ENCODE measurements around the gene ACBD4.

ACBD4 gene

GRCh38 chr17:45104029-45104428, 31.5 kb upstream of the ACBD4 start:
- peaks cover 75% of the 10 kb centered on the region for H3K36me3 ChIP-seq (ENCODE audit: control insufficient read depth, low read length)
- TF ChIP-seq EZH2phosphoT487 (IDR thresholded peaks at IDR 0.05; ENCODE audit: borderline replicate concordance, low read length) = no peak
- no peak for TF ChIP-seq CTCF (IDR thresholded peaks at IDR 0.05; ENCODE audit: low read depth, low read length, poor library complexity, severe bottlenecking)
- H3K27ac ChIP-seq (ENCODE audit: low read depth, low read length) = no peak overlapping the region
- H3F3A ChIP-seq (ENCODE audit: control insufficient read depth, insufficient read depth) = no peaks in the 10 kb centered on the region
- H3K79me2 ChIP-seq (ENCODE audit: control insufficient read depth, low read length) = no peaks in the 10 kb centered on the region
- H3K9me2 ChIP-seq (replicated peaks; ENCODE audit: control insufficient read depth, low read length) = no peaks in the 10 kb centered on the region
- H4K20me1 ChIP-seq (ENCODE audit: control insufficient read depth, insufficient read depth, low read depth, low read length) = peaks cover 2% of the 10 kb centered on the region; the same call in 1 of the 2 replicates
- no peaks in the 10 kb centered on the region for H3K4me1 ChIP-seq (ENCODE audit: control insufficient read depth, low read length)
- no peaks in the 10 kb centered on the region for H3K27me3 ChIP-seq (ENCODE audit: control insufficient read depth, low read length)
- H3K9me3 ChIP-seq (ENCODE audit: control insufficient read depth, insufficient read depth, low read length) = no peaks in the 10 kb centered on the region
- no peak overlapping the region for H3K4me2 ChIP-seq (ENCODE audit: low read length)
- no peak overlapping the region for H3K4me3 ChIP-seq (ENCODE audit: low read length)

GRCh38 chr17:45104497-45104896, 31.0 kb upstream of the ACBD4 start:
- Histone ChIP-seq H3K27ac (ENCODE audit: low read depth, low read length) (no peak overlapping the region), H3K36me3 (ENCODE audit: control insufficient read depth, low read length) (peaks cover 70% of the 10 kb centered on the region), H3K4me1 (ENCODE audit: control insufficient read depth, low read length) (no peaks in the 10 kb centered on the region), H3K9me3 (ENCODE audit: control insufficient read depth, insufficient read depth, low read length) (no peaks in the 10 kb centered on the region), H3K4me3 (ENCODE audit: low read length) (no peak overlapping the region), H3F3A (ENCODE audit: control insufficient read depth, insufficient read depth) (no peaks in the 10 kb centered on the region), H3K79me2 (ENCODE audit: control insufficient read depth, low read length) (no peaks in the 10 kb centered on the region), H4K20me1 (ENCODE audit: control insufficient read depth, insufficient read depth, low read depth, low read length) (peaks cover 2% of the 10 kb centered on the region; the same call in 1 of the 2 replicates), H3K9me2 (replicated peaks; ENCODE audit: control insufficient read depth, low read length) (no peaks in the 10 kb centered on the region), H3K4me2 (ENCODE audit: low read length) (no peak overlapping the region), H3K27me3 (ENCODE audit: control insufficient read depth, low read length) (no peaks in the 10 kb centered on the region)
- no peak for TF ChIP-seq EZH2phosphoT487 (IDR thresholded peaks at IDR 0.05; ENCODE audit: borderline replicate concordance, low read length)
- TF ChIP-seq CTCF (IDR thresholded peaks at IDR 0.05; ENCODE audit: low read depth, low read length, poor library complexity, severe bottlenecking) = no peak

GRCh38 chr17:45104907-45105624, 30.4 kb upstream of the ACBD4 start:
- no peak for TF ChIP-seq EZH2phosphoT487 (IDR thresholded peaks at IDR 0.05; ENCODE audit: borderline replicate concordance, low read length)
- TF ChIP-seq CTCF (IDR thresholded peaks at IDR 0.05; ENCODE audit: low read depth, low read length, poor library complexity, severe bottlenecking) = no peak
- no peaks in the 10 kb centered on the region for H3K27me3 ChIP-seq (ENCODE audit: control insufficient read depth, low read length)
- H3K27ac ChIP-seq (ENCODE audit: low read depth, low read length) = no peak overlapping the region
- no peak overlapping the region for H3K4me2 ChIP-seq (ENCODE audit: low read length)
- no peaks in the 10 kb centered on the region for H3K4me1 ChIP-seq (ENCODE audit: control insufficient read depth, low read length)
- H3K36me3 ChIP-seq (ENCODE audit: control insufficient read depth, low read length) = peaks cover 65% of the 10 kb centered on the region
- peaks cover 2% of the 10 kb centered on the region; the same call in 1 of the 2 replicates for H4K20me1 ChIP-seq (ENCODE audit: control insufficient read depth, insufficient read depth, low read depth, low read length)
- H3K9me3 ChIP-seq (ENCODE audit: control insufficient read depth, insufficient read depth, low read length) = no peaks in the 10 kb centered on the region
- no peaks in the 10 kb centered on the region for H3K9me2 ChIP-seq (replicated peaks; ENCODE audit: control insufficient read depth, low read length)
- no peaks in the 10 kb centered on the region for H3K79me2 ChIP-seq (ENCODE audit: control insufficient read depth, low read length)
- no peak overlapping the region for H3K4me3 ChIP-seq (ENCODE audit: low read length)
- H3F3A ChIP-seq (ENCODE audit: control insufficient read depth, insufficient read depth) = no peaks in the 10 kb centered on the region

All from DOHH2 (cell line).